ENCODE results near the gene ARG2. TPM values are rescaled to one million over a fixed set of nuclear protein-coding genes. Genes with fewer than 3 reads are reported as not detected.

ARG2 gene
- total RNA-seq, 4 donors from 2014 or later = 76.1 to 160 (median 95.0) TPM

DNA sequence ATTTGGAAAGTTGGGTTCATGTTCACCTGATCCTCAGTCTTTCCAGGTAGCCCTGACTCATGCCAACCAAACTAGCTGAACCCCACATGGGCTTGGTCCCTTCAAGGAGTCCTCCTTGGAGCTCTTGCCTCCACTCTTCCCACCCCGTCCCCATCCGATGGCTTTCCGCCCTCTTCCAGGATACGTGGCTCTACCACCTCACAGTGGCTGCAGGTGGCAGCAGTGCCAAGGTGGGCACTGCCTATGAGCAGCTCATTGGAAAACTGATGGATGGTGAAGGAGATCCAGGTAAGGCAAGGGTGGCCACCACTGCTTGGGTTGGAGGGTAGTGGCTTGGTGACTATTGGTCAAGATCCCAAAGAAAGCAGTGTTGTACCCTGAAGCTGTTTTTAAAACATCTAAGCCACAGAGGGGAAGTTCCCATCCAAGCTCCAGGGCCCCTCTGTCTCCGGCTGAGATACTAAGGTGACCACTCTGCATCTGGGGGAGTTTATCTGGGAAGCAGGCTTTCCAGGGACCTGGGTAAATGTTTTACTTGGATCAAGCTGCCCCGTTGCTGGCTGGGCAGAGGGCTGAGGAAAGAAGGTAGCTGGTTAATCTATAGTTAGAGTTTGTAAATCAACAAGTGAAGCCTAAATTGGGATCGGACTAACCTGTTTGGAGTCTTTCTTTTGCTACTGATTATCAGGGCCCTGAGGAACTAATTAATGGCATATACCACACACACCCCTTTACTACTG lies 43.3 kb upstream of the ARG2 start:
- TF ChIP-seq, protein P1, sequence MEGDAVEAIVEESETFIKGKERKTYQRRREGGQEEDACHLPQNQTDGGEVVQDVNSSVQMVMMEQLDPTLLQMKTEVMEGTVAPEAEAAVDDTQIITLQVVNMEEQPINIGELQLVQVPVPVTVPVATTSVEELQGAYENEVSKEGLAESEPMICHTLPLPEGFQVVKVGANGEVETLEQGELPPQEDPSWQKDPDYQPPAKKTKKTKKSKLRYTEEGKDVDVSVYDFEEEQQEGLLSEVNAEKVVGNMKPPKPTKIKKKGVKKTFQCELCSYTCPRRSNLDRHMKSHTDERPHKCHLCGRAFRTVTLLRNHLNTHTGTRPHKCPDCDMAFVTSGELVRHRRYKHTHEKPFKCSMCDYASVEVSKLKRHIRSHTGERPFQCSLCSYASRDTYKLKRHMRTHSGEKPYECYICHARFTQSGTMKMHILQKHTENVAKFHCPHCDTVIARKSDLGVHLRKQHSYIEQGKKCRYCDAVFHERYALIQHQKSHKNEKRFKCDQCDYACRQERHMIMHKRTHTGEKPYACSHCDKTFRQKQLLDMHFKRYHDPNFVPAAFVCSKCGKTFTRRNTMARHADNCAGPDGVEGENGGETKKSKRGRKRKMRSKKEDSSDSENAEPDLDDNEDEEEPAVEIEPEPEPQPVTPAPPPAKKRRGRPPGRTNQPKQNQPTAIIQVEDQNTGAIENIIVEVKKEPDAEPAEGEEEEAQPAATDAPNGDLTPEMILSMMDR (IDR thresholded peaks at IDR 0.05) = no peak
- no peak for TF ChIP-seq POLR2A (IDR thresholded peaks at IDR 0.05)

DNA sequence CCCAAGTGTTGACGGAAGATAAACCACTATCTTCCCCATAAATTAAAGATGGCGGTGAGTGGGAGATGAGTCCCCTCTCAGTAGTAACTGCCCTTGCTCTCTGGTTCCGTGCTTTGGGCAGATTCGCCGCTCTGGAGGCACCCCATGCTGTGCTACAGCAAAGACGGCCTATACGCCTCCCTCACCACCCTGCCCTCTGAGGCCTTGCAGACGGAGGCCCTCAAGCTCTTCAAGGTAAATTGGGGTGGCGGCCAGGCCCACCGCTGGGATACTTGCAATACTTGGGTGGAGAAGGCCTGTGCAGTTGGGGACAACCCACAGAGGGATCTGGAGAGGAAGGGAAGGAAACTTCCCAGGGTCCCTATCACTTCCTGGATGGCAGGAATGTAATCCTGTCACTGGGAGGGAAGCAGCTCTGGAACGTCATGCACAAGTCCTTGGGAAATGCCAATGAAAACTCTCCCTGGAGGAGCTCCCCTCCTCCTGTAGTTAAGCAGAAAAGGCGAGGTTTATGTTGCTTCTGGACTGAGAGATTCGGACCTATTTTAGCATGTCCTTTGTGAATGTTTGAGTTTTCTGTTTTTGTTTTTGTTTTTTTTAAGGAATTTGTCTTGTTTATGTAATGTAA lies 42.4 kb upstream of the ARG2 start:
- Histone ChIP-seq H3K27me3 (no peaks in the 10 kb centered on the region), H3K9me3 (no peaks in the 10 kb centered on the region), H3K4me1 (peaks cover 0 to 9% of the 10 kb centered on the region in 2 donors), H3K4me3 (replicated peaks in 1 of 3) (no peak overlapping the region), H3K36me3 (peaks cover 73 to 93% of the 10 kb centered on the region in 2 donors), H3K27ac (no peak overlapping the region)
- 81 to 82% methylated on average over 13 of the region's 13 CpGs for WGBS, 2 donors
- TF ChIP-seq, protein P1 (IDR thresholded peaks at IDR 0.05) = no peak
- no peak for TF ChIP-seq POLR2A (IDR thresholded peaks at IDR 0.05)
- intact Hi-C loops (cut with DNase I) = loop anchor here (10.0 kb wide), 1 partner anchor 152 kb away; no protein-coding TSS in a partner anchor
- no peak for DNase-seq

More for the DNA sequence above, 43.3 kb upstream of the ARG2 start:
- Histone ChIP-seq H3K27ac (no peak overlapping the region), H3K36me3 (peaks cover 82 to 87% of the 10 kb centered on the region in 2 donors), H3K4me1 (peaks cover 0 to 9% of the 10 kb centered on the region in 2 donors), H3K27me3 (no peaks in the 10 kb centered on the region), H3K9me3 (no peaks in the 10 kb centered on the region), H3K4me3 (replicated peaks in 1 of 3) (no peak overlapping the region)
- 94 to 98% methylated on average over 7 of the region's 7 CpGs for WGBS, 2 donors
- intact Hi-C loops (cut with DNase I) = loop anchor here (10.0 kb wide), 1 partner anchor 152 kb away; no protein-coding TSS in a partner anchor
- no peak for DNase-seq

DNA sequence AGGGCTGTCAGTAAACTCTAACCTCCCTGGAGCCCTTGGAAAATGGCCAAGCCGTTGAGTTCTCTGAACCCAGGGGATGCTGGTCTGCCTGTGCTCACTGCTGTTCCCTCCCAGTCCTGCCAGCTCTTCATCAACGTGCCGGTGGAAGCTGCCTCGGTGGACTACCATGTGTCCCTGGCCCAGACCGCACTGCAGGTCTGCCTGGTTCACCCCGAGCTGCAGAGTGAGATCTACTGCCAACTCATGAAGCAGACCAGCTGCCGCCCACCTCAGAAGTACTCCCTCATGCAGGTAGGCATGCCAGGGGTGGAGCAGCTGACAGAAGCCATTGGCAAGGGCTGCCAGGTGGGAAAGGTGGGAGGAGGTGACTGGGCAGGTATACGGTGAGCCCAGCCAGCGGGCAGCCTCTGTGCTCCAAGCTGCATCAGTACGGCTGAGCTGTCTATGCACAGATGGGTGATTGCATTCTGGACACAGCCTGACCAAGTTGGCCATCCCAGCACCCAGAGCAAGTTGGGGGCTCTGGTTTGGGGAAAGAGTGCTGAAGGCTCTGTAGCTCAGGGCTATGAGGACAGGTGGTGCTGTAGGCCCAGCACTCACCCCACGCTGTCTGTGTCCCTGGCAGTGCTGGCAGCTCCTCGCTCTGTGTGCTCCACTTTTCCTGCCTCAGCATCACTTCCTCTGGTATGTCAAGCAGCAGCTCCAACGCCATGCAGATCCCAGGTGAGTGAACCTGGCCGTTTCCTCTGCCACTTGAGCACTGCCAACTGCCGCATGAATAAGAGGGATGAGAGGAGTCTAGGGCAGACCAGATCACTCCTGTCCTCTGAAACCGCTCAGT lies 41.6 kb upstream of the ARG2 start:
- 69 to 73% methylated on average over 15 to 16 of the region's 16 CpGs for WGBS, 2 donors
- Histone ChIP-seq H3K9me3 (no peaks in the 10 kb centered on the region), H3K4me1 (peaks cover 0 to 9% of the 10 kb centered on the region in 2 donors), H3K27me3 (no peaks in the 10 kb centered on the region), H3K4me3 (replicated peaks in 1 of 3) (no peak overlapping the region), H3K36me3 (peaks cover 66 to 95% of the 10 kb centered on the region in 2 donors), H3K27ac (peak overlapping the region in 1 of 3 donors; percentile 10)
- TF ChIP-seq, protein P1 (IDR thresholded peaks at IDR 0.05) = no peak
- no peak for TF ChIP-seq POLR2A (IDR thresholded peaks at IDR 0.05)
- intact Hi-C loops (cut with DNase I) = loop anchor here (10.0 kb wide), 1 partner anchor 153 kb away; no protein-coding TSS in a partner anchor
- DNase-seq = peak; percentile 38 to 46

DNA sequence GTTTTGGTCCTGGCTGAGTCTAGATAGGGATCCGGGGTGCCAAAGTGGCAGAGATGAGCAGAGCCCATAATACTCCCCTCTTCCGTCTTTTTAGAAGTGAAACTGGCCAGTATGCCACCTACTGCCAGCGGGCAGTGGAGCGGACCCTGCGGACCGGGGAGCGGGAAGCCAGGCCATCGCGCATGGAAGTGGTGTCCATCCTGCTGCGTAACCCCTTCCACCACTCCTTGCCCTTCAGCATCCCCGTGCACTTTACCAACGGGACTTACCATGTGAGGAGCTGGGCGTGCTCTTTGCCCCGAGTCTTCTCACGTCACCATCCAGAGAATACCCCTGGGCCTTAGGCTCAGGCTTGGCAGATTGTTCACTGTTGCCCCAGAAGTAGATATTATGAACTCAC lies 40.7 kb upstream of the ARG2 start:
- Histone ChIP-seq H3K27me3 (no peaks in the 10 kb centered on the region), H3K36me3 (peaks cover 65 to 95% of the 10 kb centered on the region in 2 donors), H3K4me3 (replicated peaks in 1 of 3) (no peak overlapping the region), H3K9me3 (no peaks in the 10 kb centered on the region), H3K4me1 (peaks cover 0 to 9% of the 10 kb centered on the region in 2 donors), H3K27ac (peak overlapping the region in 1 of 3 donors; percentile 31)
- intact Hi-C loops (cut with DNase I) = loop anchor here (10.0 kb wide), 1 partner anchor 154 kb away; no protein-coding TSS in a partner anchor
- WGBS, 2 donors = 83 to 85% methylated on average over 15 of the region's 15 CpGs
- TF ChIP-seq, protein P1 (IDR thresholded peaks at IDR 0.05) = no peak
- TF ChIP-seq POLR2A (IDR thresholded peaks at IDR 0.05) = no peak
- no peak for DNase-seq
